Nephron progenitor cell (in vitro differentiated cells): ENCODE results near the gene CPTP.

Experiments used
- DNase-seq: peaks from one replicate; pipeline ENCODE4 v3.0.0; 2021
- H3K27ac Mint-ChIP-seq: 2 replicates; pipeline ENCODE4 v1.8.0; 2021; ENCODE audit warnings: mild to moderate bottlenecking, moderate library complexity, mixed read lengths
- H3K27me3 Mint-ChIP-seq: 2 replicates; pipeline ENCODE4 v1.8.0; 2021; ENCODE audit warnings: mild to moderate bottlenecking, low read depth, mixed read lengths; ENCODE audit not compliant: poor library complexity
- H3K36me3 Mint-ChIP-seq: 2 replicates; pipeline ENCODE4 v1.8.0; 2021; ENCODE audit warnings: low read depth, mixed read lengths
- H3K4me1 Mint-ChIP-seq: 2 replicates; pipeline ENCODE4 v1.8.0; 2021; ENCODE audit warnings: mixed read lengths
- H3K4me3 Mint-ChIP-seq: 2 replicates; pipeline ENCODE4 v1.8.0; 2021; ENCODE audit warnings: mild to moderate bottlenecking, moderate library complexity, mixed read lengths
- H3K9me3 Mint-ChIP-seq: 2 replicates; pipeline ENCODE4 v1.8.0; 2021; ENCODE audit warnings: mild to moderate bottlenecking, moderate library complexity, mixed read lengths
- CTCF ChIP-seq: fragments of 200-600 bp; sonication (generic); IDR thresholded peaks from 2 replicates; pipeline ENCODE4 v1.5.0; 2021; ENCODE audit warnings: antibody characterized with exemption

The CPTP gene

GRCh38 chr1:1291023-1291528 lies 33.5 kb upstream of the CPTP start:
- no peaks in the 10 kb centered on the region for H3K9me3 Mint-ChIP-seq
- TF ChIP-seq CTCF, result no peak
- H3K4me3 Mint-ChIP-seq, result no peak overlapping the region
- no peak for DNase-seq
- H3K36me3 Mint-ChIP-seq, result no peaks in the 10 kb centered on the region
- H3K4me1 Mint-ChIP-seq, result peaks cover 5% of the 10 kb centered on the region
- H3K27ac Mint-ChIP-seq, result no peak overlapping the region
- H3K27me3 Mint-ChIP-seq, result peaks cover 3% of the 10 kb centered on the region

DNA sequence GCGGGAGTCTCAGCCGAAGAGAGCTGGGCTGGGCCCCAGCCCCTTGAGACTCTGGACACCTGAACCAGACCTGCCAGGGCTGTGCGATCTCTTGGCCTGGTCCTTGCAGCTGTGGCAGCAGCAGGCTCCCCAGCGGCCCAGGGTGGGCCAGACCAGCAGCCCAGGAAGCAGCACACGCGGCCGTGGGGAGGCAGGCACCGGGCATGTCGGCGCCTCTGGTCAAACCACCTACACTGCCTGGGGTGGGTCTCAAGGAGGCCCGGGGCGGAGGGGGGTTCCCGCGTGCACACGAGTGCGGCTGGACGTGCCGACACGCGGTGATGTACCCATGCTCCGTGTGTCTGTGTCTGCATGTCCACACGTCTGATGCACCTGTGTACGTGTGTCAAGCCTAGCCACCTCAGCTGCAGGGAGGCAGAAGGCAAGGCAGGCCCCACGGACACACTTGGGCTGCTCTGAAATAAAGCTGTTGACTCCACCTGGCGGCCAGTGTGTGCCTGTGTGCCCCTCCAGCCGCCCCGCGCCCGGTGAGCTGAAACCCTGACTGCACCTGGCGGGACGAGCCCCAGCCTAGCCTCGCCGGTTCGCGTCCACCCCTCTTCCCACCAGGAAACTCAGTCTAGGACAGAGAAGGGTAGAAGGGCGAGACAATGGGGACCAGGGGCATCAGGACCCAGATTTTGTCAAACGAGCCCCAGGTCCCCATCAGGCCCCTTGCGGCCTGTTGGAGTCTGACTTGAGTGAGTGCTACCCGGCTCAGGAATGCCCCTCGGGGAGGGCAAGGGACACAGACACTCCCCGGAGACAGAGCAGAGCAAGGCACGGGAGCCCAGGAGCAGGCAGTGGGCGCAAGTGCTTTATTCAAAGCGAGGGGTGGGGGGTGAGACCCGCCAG lies 32.8 kb upstream of the CPTP start:
- H3K27ac Mint-ChIP-seq, result no peak overlapping the region
- TF ChIP-seq CTCF, result peak; percentile 59
- H3K36me3 Mint-ChIP-seq, result no peaks in the 10 kb centered on the region
- DNase-seq, result peak; percentile 76
- no peaks in the 10 kb centered on the region for H3K9me3 Mint-ChIP-seq
- no peak overlapping the region for H3K4me3 Mint-ChIP-seq
- H3K27me3 Mint-ChIP-seq, result peaks cover 3% of the 10 kb centered on the region
- peaks cover 5% of the 10 kb centered on the region for H3K4me1 Mint-ChIP-seq

- H3K36me3 Mint-ChIP-seq, result no peaks in the 10 kb centered on the region
- TF ChIP-seq CTCF, result no peak
- no peak overlapping the region for H3K27ac Mint-ChIP-seq
- peaks cover 5% of the 10 kb centered on the region for H3K4me1 Mint-ChIP-seq
- no peak for DNase-seq
- peaks cover 3% of the 10 kb centered on the region for H3K27me3 Mint-ChIP-seq
- H3K9me3 Mint-ChIP-seq, result no peaks in the 10 kb centered on the region
- H3K4me3 Mint-ChIP-seq, result no peak overlapping the region
Observed at GRCh38 chr1:1292442-1292779, 32.2 kb upstream of the CPTP start.

- Mint-ChIP-seq H3K36me3 (no peaks in the 10 kb centered on the region), H3K4me3 (no peak overlapping the region), H3K9me3 (no peaks in the 10 kb centered on the region), H3K4me1 (peaks cover 5% of the 10 kb centered on the region), H3K27me3 (peaks cover 3% of the 10 kb centered on the region), H3K27ac (no peak overlapping the region)
- DNase-seq, result no peak
- TF ChIP-seq CTCF, result no peak
Observed at GRCh38 chr1:1292851-1293250, 31.8 kb upstream of the CPTP start.

DNA sequence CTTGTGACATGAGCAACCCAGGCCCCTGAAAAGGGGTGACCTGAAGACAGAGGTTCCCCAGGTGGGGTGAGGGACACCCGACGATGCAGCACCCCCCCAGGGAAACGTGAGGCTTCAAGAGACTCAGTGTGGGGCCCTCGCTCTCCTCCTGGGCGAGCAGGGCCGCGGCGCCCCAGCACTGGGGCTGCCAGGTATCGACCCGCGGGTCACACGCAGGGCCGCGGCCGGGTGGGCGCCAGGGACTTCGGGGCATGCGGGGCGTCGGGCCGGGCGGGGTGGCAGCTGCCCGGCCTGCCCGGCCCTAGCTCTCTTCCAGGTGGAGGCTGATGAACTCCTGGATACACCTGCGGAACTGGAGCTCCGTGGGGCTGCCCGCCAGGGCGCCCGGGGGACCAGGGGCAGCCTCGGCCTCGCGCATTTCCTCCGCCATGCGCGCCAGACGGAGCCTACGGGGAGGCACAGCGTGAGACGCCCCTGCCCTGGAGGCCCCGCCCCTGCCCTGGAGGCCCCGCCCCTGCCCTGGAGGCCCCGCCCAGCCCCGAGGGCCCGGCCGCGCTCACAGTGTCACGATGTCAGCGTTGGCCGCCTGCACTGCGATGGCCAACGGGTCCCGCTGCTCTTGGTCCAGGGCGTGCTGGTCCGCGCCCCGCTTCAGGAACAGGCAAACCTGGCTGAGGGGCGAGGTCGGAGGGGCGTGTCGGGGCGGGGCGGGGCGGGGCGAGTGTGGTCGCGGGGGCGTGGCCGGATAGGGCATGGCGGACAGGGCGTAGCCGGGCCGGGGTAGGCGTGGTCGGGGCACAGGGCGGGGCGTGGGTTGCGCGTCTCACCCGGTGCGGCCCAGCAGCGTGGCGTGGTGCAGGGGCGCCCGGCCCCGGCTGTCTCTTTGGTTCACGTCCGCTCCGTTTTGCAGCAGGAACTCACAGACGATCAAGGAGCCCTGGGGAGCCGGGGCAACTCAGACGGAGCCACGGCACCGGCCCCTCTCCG lies 31.0 kb upstream of the CPTP start:
- Mint-ChIP-seq H3K27ac (no peak overlapping the region), H3K4me1 (peaks cover 5% of the 10 kb centered on the region), H3K36me3 (no peaks in the 10 kb centered on the region), H3K4me3 (no peak overlapping the region), H3K27me3 (no peaks in the 10 kb centered on the region), H3K9me3 (no peaks in the 10 kb centered on the region)
- DNase-seq, result no peak
- TF ChIP-seq CTCF, result no peak
